NCI-H2081 (cell line): ENCODE results near the gene SLC35F4.

ENCODE experiments used
- DNase-seq, 2 experiments: peaks; one replicate each; lab custom pipeline; 2025; lab: John Stamatoyannopoulos, UW

SLC35F4 gene

GRCh38 chr14:57848353-57848752 lies 17.5 kb downstream of the SLC35F4 start:
- no peak for DNase-seq

DNA sequence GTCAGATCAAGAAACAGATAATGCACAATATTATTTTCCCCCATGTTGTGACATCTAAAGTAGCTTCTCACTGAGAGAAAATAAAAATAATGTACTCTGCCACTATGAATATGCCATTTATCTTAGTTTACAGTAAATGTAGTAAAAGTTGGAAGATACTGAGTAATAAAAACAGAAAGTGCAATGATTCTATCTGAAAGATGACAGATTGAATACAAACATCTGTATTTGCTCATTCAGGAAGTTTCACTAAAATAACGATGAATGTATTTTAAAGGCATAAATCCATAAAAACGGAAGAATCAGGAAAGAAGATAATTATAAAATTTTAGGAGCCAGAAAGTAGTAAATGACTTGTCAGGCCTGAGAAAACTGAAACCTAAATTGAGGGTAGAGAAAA lies 18.2 kb downstream of the SLC35F4 start:
- DNase-seq: no peak

- no peak for DNase-seq
Observed at GRCh38 chr14:57847096-57847495, 18.8 kb downstream of the SLC35F4 start.

GRCh38 chr14:57846596-57846995 lies 19.3 kb downstream of the SLC35F4 start:
- DNase-seq: no peak

- no peak for DNase-seq
Observed at GRCh38 chr14:57845802-57846531, 19.9 kb downstream of the SLC35F4 start.

- no peak for DNase-seq
Observed at GRCh38 chr14:57845316-57845715, 20.6 kb downstream of the SLC35F4 start.

DNA sequence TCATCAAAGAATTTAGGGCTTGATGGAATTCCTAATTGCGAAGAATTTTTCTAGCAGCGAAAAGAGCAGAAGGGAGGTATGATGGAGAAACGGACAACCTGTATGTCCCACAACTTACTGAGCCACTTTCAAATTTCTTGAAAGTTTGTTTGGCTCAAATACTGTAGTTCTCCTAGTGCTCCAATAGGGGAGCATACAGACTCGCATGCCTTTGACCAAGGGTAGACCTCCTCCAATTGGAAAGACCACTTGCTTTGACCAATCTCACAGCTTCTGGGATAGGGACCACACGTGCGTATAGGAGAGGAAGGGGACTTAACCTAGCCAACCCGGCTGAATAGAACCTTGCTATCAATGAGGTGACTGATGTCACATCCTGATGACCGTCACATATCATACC lies 28.6 kb downstream of the SLC35F4 start:
- no peak for DNase-seq

- DNase-seq: no peak
Observed at GRCh38 chr14:57835766-57836165, 30.1 kb downstream of the SLC35F4 start.

- no peak for DNase-seq
Observed at GRCh38 chr14:57834961-57835360, 30.9 kb downstream of the SLC35F4 start.

DNA sequence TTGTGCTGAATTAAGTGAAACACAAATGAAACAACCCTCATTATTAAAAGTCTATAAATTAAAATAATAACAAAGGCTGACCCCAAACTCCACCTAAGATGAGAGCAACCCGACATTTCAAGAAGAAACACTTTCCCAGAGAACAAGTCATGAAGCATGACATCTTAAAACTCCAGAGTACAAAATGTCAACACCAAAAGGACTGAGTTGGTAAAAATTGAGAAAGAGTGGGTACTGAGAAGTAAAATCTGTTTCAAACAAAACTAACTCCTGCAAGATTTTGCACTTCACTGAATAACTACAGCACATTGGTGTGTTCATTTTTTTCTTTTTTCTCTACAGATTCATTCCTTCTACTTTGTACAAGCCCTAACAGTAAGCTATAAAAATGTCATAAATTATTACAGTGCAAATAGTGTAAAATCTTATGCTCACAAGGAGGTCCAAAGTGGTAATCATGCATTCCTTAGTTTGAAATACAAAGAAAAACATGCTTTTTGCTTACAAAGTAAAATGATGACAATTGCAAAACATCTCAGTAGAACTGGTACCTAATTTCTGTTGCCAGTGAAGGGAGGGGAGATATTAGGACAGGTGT lies 31.8 kb downstream of the SLC35F4 start:
- DNase-seq: no peak

GRCh38 chr14:57833323-57833722 lies 32.6 kb downstream of the SLC35F4 start:
- DNase-seq: no peak

GRCh38 chr14:57831981-57832380 lies 33.9 kb downstream of the SLC35F4 start:
- DNase-seq: no peak

- no peak for DNase-seq
Observed at GRCh38 chr14:57828713-57829112, 37.2 kb downstream of the SLC35F4 start.

DNA sequence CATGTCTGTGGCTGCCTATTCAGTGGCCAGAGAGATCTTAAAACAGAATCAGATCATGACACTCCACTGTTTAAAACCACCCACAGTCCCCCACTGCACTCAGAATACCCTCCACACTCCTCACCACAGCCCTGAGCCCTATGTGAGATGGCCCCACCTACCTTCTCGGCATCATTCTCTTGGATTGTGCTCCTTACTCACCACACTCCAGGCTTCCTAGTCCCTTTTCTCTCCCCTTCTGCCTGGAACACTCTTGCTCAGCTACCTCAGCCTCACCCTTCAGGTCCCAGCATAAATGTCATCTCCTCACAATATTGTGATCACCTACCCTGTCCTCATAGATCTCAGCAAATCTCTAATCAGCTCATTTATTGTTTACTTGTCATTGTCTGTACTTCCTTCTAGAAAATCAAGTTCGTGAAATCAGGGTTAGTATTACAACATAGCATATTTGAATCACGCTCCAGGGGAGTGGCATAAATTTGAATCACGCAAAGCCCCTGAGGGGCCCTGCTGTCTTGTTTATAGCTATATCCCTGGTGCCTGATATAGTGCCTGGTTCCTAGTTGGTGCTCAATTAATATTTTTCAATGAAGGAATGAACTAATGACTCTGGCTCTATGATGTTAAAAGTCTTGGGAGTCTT lies 42.8 kb downstream of the SLC35F4 start:
- no peak for DNase-seq

DNA sequence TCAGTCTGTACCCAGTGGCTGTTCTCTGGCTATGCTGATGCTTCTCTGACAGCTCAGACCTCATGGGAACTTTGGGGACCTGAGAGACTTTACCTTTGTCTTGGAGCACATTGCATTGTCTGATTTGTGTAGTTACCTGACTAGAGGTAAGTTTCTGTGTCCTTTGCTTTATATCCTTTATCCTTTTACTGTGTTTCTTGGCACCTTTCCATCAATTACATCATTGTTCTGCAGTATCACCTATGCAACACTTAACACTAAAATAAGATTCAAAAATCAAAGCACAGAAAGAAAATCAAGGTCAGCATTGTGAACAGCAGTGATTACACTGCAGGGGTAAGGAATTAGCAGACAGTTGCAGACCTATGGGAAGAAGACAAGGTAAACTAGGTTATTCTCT lies 43.8 kb downstream of the SLC35F4 start:
- DNase-seq: no peak

GRCh38 chr14:57820581-57820980 lies 45.3 kb downstream of the SLC35F4 start:
- DNase-seq: no peak

GRCh38 chr14:57818511-57818910 lies 47.4 kb downstream of the SLC35F4 start:
- no peak for DNase-seq

DNA sequence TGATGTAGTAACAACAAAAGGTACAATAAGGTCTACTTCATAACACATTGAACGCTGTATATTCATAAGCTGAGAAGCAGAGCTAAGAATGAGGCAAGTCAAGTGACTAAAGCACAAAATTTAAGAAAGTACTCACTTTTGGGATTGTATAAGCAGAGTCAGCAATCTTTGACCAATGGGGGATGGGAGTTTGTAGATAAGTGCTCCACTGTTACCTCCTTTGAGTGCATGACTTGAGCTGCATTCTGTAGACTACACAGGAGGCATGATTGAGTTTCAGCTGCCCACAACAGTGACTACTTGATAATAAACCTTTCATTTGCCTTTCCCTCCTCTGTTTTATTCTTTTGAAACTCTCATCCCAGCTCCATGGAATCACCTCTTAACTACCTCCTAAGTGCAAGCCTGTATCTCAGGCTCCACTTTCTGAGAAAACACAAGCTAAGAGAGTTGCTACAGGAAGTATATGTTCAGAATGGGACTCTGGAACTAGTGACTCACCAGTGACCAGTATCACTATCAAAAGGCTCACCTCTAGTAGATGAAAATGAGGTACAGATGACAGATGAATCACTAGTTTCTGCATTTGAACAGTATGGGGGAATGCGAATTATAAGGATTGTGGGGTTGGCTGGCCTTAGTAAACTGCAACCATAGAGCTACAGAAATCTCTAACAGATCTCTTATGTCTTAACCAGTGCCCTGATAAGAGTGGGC lies 49.2 kb downstream of the SLC35F4 start:
- DNase-seq: no peak

GRCh38 chr14:57814726-57815125 lies 51.2 kb downstream of the SLC35F4 start:
- DNase-seq: no peak

GRCh38 chr14:57812741-57813140 lies 53.2 kb downstream of the SLC35F4 start:
- DNase-seq: no peak

GRCh38 chr14:57811998-57812546 lies 53.8 kb downstream of the SLC35F4 start:
- DNase-seq: no peak

- DNase-seq: no peak
Observed at GRCh38 chr14:57809808-57810207, 56.1 kb downstream of the SLC35F4 start.
